Brain microvascular endothelial cell (primary cell): Measurements from ENCODE around the gene BEGAIN.

ENCODE experiments used
- DNase-seq: peaks from one replicate; pipeline ENCODE4 v3.0.0-alpha.2; 2020
- H3K27ac ChIP-seq: fragments of 250-450 bp; sonication (Bioruptor Pico); 2 replicates; pipeline ENCODE4 v1.5.1; 2020; ENCODE audit warnings: mild to moderate bottlenecking, moderate library complexity
- H3K27me3 ChIP-seq: fragments of 250-450 bp; sonication (Bioruptor Pico); replicated peaks from 2 replicates; pipeline ENCODE4 v1.5.1; 2020; ENCODE audit warnings: mild to moderate bottlenecking
- H3K36me3 ChIP-seq: fragments of 250-450 bp; sonication (Bioruptor Pico); replicated peaks from 2 replicates; pipeline ENCODE4 v1.5.1; 2020; ENCODE audit warnings: mild to moderate bottlenecking
- H3K4me3 ChIP-seq: 2 replicates; pipeline ENCODE4 v1.5.1; 2011; ENCODE audit warnings: low read depth, mild to moderate bottlenecking, control low read depth, low read length, moderate library complexity
- in situ Hi-C: cut with HindIII; loops from 2 replicates; pipeline ENCODE4 v1.10.0; 2017; ENCODE audit warnings: low sequenced_read_pairs, low pct_ligation_motif_present
- TF ChIP-seq, protein P1 (sequence below): IDR thresholded peaks from 2 replicates; pipeline ENCODE4 v1.5.1; 2011; ENCODE audit warnings: low read depth, mild to moderate bottlenecking, moderate library complexity, low read length, control low read depth, inconsistent platforms; ENCODE audit errors: missing control alignments

BEGAIN gene

GRCh38 chr14:100608064-100608463 lies 20.8 kb upstream of the BEGAIN start:
- TF ChIP-seq, protein P1, sequence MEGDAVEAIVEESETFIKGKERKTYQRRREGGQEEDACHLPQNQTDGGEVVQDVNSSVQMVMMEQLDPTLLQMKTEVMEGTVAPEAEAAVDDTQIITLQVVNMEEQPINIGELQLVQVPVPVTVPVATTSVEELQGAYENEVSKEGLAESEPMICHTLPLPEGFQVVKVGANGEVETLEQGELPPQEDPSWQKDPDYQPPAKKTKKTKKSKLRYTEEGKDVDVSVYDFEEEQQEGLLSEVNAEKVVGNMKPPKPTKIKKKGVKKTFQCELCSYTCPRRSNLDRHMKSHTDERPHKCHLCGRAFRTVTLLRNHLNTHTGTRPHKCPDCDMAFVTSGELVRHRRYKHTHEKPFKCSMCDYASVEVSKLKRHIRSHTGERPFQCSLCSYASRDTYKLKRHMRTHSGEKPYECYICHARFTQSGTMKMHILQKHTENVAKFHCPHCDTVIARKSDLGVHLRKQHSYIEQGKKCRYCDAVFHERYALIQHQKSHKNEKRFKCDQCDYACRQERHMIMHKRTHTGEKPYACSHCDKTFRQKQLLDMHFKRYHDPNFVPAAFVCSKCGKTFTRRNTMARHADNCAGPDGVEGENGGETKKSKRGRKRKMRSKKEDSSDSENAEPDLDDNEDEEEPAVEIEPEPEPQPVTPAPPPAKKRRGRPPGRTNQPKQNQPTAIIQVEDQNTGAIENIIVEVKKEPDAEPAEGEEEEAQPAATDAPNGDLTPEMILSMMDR, result no peak
- in situ Hi-C loops, result no loop called here

GRCh38 chr14:100607611-100607956 lies 20.4 kb upstream of the BEGAIN start:
- H3K27ac ChIP-seq, result no peak overlapping the region
- in situ Hi-C loops, result no loop called here
- DNase-seq, result no peak
- no peaks in the 10 kb centered on the region for H3K36me3 ChIP-seq
- TF ChIP-seq, protein P1, result no peak
- no peak overlapping the region for H3K4me3 ChIP-seq
- peaks cover 2% of the 10 kb centered on the region for H3K27me3 ChIP-seq

More at GRCh38 chr14:100608064-100608463, 20.8 kb upstream of the BEGAIN start:
- Histone ChIP-seq H3K4me3 (no peak overlapping the region), H3K27me3 (peaks cover 2% of the 10 kb centered on the region), H3K36me3 (no peaks in the 10 kb centered on the region), H3K27ac (no peak overlapping the region)
- no peak for DNase-seq

DNA sequence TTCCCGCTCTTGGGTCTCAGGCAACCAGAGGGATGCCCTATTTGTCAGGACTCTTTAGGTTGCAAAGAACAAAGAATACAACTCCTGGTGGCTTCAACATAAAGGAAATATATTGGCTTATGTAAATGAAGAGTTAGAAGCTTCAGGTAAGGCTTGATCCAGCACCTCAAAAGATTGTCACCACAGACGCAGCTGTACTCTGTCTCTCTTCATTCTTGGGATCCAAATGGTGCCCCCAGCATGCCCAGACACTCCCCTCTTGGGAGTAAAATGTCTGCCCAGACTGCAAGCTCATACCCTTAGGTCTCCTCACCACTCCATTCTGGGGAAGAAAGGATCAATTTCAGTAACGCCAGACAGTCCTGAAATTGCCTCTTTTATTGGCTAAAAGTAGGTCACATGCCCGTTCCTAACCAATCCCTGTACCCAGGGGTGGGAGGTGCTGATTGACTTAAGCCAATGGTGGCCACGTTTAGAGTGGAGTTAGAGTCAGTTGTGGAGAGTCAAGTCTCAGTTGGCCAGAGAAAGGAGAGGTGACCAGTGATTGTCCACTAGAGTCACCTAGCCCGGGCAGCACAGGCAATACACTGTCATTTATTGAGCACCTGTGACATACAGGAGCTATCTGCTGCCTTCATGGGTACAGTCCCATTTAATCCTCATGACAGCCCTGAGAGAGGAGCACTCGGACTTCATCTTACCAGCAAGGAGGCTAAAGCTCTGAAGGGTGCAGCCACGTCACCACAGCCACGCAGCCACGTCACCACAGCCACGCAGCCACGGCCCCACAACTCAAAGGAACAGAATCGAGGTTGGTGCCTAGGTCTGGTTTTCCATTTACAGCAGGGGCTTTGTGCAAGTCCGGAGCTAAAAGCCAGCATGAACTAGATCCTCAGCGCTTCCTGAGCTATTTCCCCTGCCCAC lies 19.7 kb upstream of the BEGAIN start:
- Histone ChIP-seq H3K27me3 (peaks cover 4% of the 10 kb centered on the region), H3K27ac (no peak overlapping the region), H3K4me3 (no peak overlapping the region), H3K36me3 (no peaks in the 10 kb centered on the region)
- in situ Hi-C loops, result no loop called here
- TF ChIP-seq, protein P1, result no peak
- DNase-seq, result no peak

DNA sequence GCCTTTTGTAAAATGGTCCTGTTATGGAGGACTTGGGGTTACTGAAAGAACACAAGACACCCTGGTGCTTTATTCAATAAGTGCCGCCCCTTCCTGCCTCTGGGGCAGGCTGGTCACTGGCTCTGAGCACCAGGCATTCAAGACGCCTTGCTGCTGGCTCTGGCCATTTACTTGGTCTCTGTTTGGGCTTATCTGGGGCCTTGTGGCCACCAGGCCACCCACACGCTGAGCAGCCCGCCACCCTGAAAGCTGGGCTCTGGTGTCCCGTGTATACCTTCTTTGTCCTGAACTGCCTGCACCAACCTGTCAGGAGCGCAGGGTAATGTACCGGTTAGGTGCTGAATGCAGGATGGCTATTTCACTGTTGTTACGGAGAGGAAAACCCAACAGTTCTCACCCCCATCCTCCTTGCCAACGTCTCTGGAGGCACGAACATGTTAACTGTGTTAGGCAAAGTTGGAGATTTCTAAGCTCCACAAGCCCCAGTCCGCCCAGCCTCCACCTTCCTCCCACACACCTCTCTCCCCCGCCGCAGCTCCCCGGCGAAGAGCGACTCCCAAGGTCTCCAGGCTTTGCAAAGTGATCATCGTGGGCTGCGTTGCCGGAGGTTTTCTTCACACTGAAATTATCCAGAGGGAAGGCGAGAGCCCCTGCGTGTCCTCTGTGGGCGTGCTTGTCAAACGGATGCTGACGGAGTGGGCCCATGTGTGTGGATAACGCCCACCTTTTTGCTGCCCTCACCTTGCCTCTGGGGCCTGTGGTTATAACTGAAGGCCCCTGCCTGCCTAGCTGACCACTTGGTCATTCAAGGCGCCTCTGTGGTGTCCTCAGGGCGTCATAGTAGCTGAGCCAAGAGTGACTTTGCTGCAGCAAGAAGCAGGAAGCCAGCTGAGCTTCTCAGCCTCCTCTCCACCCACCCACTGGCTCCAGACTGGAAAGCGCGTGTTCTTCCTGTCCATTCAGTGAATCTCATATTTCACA lies 18.8 kb upstream of the BEGAIN start:
- H3K27me3 ChIP-seq, result peaks cover 4% of the 10 kb centered on the region
- DNase-seq, result no peak
- H3K27ac ChIP-seq, result no peak overlapping the region
- in situ Hi-C loops, result no loop called here
- no peak overlapping the region for H3K4me3 ChIP-seq
- no peaks in the 10 kb centered on the region for H3K36me3 ChIP-seq
- TF ChIP-seq, protein P1, result no peak

DNA sequence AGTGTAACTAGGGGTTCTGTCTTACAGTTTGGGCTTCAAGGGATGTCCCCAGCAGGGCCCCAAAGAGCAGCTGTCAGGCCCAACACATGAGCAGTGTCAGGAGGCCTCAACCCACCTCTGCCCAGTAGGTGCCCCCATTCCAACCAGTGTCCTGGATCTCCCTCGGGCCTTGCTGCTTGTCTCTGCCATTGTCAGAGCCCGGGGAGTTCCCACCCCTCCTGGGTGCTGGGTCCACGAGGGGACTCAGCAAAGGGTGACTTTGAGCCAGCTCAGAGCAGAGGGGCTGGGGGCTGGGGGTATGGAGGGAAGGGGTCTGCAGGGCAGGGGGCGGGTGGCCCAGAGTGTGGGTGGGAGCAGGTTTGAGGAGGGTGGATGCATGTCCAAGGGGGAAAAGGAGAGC lies 18.0 kb upstream of the BEGAIN start:
- in situ Hi-C loops, result no loop called here
- TF ChIP-seq, protein P1, result no peak
- H3K27me3 ChIP-seq, result peaks cover 4% of the 10 kb centered on the region
- no peak overlapping the region for H3K27ac ChIP-seq
- H3K4me3 ChIP-seq, result no peak overlapping the region
- DNase-seq, result no peak
- no peaks in the 10 kb centered on the region for H3K36me3 ChIP-seq
